Skeletal muscle satellite cell (primary cell): ENCODE data around the gene ANLN.
"Not testable (repeated sequence)": the region's sequence is repeated elsewhere in the genome, so short reads cannot be mapped to it uniquely, and the experiment has no call there.

Experiments used
- H3K27me3 ChIP-seq: 2 replicates; pipeline ENCODE4 v1.7.0; 2013; ENCODE audit warnings: low read length; ENCODE audit not compliant: control insufficient read depth, insufficient read depth
- H3K36me3 ChIP-seq: 2 replicates; pipeline ENCODE4 v1.7.0; 2013; ENCODE audit warnings: mild to moderate bottlenecking, control low read depth, low read length; ENCODE audit not compliant: insufficient read depth
- H3K4me1 ChIP-seq: 2 replicates; pipeline ENCODE4 v1.7.0; 2013; ENCODE audit warnings: low read length; ENCODE audit not compliant: control insufficient read depth, insufficient read depth
- H3K4me2 ChIP-seq: 2 replicates; pipeline ENCODE4 v1.7.0; 2013; ENCODE audit warnings: mild to moderate bottlenecking, low read length
- H3K4me3 ChIP-seq: 2 replicates; pipeline ENCODE4 v1.7.0; 2013; ENCODE audit warnings: low read length
- H3K9ac ChIP-seq: 2 replicates; pipeline ENCODE4 v1.7.0; 2013; ENCODE audit warnings: mild to moderate bottlenecking, low read depth, low read length, moderate library complexity
- H3K9me3 ChIP-seq: replicated peaks from 2 replicates; pipeline ENCODE4 v1.7.0; 2013; ENCODE audit warnings: mild to moderate bottlenecking, control low read depth, low read length

ANLN gene

DNA sequence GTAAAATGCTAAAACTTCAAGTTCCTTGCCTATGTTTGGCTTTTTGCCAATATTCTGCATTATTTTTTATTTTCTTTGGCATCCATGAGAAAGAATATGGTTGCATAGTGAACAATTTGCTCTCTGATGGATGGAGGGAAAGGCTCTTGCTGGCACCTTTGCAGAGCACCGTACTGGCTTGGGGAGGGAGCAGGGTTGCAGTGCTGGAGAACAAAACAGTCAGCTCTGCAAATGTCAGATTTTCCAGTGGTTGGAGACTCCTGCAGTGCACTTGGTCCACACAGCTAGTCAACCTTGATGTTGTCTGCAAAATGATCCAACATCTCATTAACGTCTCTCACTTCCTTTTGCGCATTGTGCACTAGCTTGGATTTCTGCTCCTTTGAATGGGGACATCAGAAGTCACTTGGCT lies 100.8 kb downstream of the ANLN start:
- no peak overlapping the region for H3K4me2 ChIP-seq
- no peak overlapping the region for H3K9ac ChIP-seq
- H3K4me1 ChIP-seq = no peaks in the 10 kb centered on the region
- no peaks in the 10 kb centered on the region for H3K9me3 ChIP-seq
- H3K27me3 ChIP-seq = peaks cover 29% of the 10 kb centered on the region
- no peak overlapping the region for H3K4me3 ChIP-seq
- H3K36me3 ChIP-seq = no peaks in the 10 kb centered on the region

GRCh38 chr7:36491317-36491716 lies 101.7 kb downstream of the ANLN start:
- Histone ChIP-seq H3K27me3 (peaks cover 25% of the 10 kb centered on the region), H3K4me2 (no peak overlapping the region), H3K9me3 (no peaks in the 10 kb centered on the region), H3K9ac (no peak overlapping the region), H3K4me1 (no peaks in the 10 kb centered on the region), H3K36me3 (no peaks in the 10 kb centered on the region), H3K4me3 (no peak overlapping the region)

DNA sequence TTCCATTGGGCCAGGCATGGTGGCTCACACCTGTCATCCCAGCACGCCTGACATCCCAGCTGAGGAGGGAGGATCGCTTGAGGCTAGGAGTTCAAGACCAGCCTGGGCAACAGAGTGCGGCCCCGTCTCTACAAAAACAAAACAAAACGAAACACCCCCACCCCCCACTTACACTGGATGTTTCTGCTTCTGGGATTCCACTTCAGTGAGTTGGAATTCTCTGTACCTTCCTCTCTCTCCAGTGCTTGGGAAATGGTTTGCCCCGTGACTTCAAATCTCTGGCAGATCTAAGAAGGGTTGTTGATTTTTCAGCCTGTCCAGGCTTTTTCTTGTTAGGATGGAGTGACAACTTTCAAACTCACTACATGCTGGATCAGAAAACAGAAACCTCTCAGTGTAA lies 106.9 kb downstream of the ANLN start:
- Histone ChIP-seq H3K27me3 (peaks cover 6% of the 10 kb centered on the region), H3K9me3 (no peaks in the 10 kb centered on the region), H3K4me3 (no peak overlapping the region), H3K9ac (no peak overlapping the region), H3K4me2 (no peak overlapping the region), H3K36me3 (no peaks in the 10 kb centered on the region), H3K4me1 (no peaks in the 10 kb centered on the region)

DNA sequence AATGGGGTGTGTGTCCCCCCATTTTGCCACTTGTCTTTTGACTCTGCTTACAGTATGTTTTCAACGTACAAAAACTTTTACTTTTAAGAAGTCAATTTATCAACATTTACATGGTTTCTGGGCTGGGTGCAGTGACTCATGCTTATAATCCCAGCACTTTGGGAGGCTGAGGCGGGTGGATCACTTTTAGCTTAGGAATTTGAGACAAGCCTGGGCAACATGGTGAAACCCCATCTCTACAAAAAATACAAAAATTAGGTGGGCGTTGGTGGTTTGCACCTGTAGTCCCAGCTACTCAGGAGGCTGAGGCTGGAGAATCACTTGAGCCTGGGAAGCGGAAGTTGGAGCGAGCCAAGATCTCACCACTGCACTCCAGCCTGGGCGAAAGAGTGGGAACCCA lies 107.5 kb downstream of the ANLN start:
- H3K4me2 ChIP-seq, H3K36me3 ChIP-seq, H3K9ac ChIP-seq, H3K9me3 ChIP-seq, H3K4me1 ChIP-seq, H3K4me3 ChIP-seq, H3K27me3 ChIP-seq: not testable (repeated sequence)

DNA sequence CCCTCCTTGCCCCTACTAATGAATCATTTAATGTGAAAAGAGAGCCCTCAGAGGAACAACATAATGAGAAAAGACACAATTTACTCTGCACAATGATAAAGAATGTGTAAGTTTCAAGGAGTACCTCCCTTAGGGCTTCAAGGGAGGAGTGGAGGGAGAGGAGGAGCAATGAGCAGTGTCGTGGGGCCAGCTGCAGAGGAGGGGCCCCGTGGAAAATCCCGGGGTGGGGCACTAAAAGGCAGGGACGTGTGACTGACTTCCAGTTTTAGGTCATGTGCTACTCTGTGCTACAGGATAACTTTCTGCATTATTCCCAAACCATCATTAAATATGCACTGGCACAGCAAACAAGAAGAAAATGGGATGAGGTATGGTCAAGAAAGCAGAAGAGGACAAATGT lies 108.1 kb downstream of the ANLN start:
- Histone ChIP-seq H3K36me3 (no peaks in the 10 kb centered on the region), H3K9ac (no peak overlapping the region), H3K27me3 (no peaks in the 10 kb centered on the region), H3K4me1 (no peaks in the 10 kb centered on the region), H3K4me2 (no peak overlapping the region), H3K4me3 (no peak overlapping the region), H3K9me3 (no peaks in the 10 kb centered on the region)
